Measurements from ENCODE around the gene TUNAR.

GRCh38 chr14:95855606-95856005 is 21.0 kb upstream of the TUNAR start:
- TF ChIP-seq CTCF (conservative IDR thresholded peaks at IDR 0.05; ENCODE audit: low read depth, low read length), result no peak
- TF ChIP-seq EZH2 (IDR thresholded peaks at IDR 0.05; ENCODE audit: borderline replicate concordance, low read depth, low read length, poor library complexity, severe bottlenecking), result no peak

Data from A673 (cell line).